GM12892 (cell line): ENCODE data around the gene SYNPR.

Source experiments
- POLR2A ChIP-seq: IDR thresholded peaks from 2 replicates; pipeline ENCODE4 v1.6.1; 2011; ENCODE audit warnings: low read depth, low read length, control low read depth
- POLR2AphosphoS5 ChIP-seq: IDR thresholded peaks from 2 replicates; pipeline ENCODE4 v1.6.1; 2011; ENCODE audit warnings: low read depth, low read length, control low read depth
- TAF1 ChIP-seq: IDR thresholded peaks from 2 replicates; pipeline ENCODE4 v1.6.1; 2011; ENCODE audit warnings: low read depth, mild to moderate bottlenecking, control low read depth, low read length, borderline replicate concordance

DNA sequence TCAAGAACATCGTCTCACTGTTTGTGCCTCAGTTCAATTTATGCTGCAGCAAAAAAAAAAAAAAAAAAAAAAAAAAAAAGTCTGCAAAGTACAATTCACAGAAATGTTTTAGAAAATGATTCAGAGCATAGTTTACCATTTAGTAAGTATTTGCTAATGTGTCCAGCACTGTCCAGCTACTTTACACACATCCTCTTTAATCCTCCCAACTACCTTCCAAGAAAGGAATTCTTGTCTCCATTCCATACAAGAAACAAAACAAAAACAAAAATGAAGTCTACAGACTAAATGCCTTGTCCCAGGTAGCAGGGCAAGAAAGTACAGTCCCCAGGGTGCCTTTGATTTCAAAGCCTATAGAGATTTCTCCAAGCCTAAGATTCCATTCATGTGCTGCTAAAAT, 335.5 kb downstream of the SYNPR start:
- no peak for TF ChIP-seq POLR2A
- no peak for TF ChIP-seq POLR2AphosphoS5
- no peak for TF ChIP-seq TAF1
